HL-60/S4 treated with phorbol 12-myristate 13-acetate at 8.2 ng/mL for 4 days and 3 days (cell line): ENCODE measurements around the gene TMEM223.
"Not testable (repeated sequence)": the region's sequence is repeated elsewhere in the genome, so short reads cannot be mapped to it uniquely, and the experiment has no call there.

ENCODE experiments used
- in situ Hi-C: fragments of 300-500 bp; cut with MboI; formaldehyde crosslinking; loops from 2 replicates; pipeline ENCODE4 v1.15.0; 2022; ENCODE audit warnings: low sequenced_read_pairs

The TMEM223 gene, protein sequence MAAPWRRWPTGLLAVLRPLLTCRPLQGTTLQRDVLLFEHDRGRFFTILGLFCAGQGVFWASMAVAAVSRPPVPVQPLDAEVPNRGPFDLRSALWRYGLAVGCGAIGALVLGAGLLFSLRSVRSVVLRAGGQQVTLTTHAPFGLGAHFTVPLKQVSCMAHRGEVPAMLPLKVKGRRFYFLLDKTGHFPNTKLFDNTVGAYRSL

DNA sequence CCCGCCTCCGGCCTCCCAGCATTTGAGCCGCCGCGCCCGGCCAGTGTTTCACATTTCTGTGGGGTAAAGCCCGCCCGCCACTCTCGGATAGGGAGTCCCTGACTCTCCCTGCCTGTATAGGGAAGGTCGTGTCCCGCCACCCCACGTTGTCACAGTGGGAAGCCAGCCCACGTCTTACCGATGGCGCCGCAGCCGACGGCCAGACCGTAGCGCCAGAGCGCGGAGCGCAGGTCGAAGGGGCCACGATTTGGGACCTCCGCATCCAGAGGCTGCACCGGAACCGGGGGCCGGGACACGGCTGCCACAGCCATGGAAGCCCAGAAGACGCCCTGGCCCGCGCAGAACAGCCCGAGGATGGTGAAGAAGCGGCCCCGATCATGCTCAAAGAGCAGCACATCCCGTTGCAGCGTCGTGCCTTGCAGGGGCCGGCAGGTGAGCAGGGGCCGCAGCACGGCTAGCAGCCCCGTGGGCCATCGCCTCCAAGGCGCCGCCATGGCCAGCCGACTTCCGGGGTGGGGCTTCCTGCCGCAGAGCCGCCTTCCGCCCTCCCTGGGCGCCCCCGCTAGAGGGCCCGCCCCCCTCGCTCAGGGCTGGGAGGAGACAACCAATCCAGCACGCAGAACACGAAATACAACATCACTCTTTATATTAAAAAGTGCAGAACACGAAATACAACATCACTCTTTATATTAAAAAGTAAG, at the start of gene TMEM223:
TSS of gene TMEM223 (minus strand) at position 506 of the 701 bp plus-strand sequence. CDS start at position 494, 12 bp downstream.
- in situ Hi-C loops, result no loop called here

GRCh38 chr11:62840721-62841360, 49.0 kb upstream of the TMEM223 start:
- in situ Hi-C loops, result not testable (repeated sequence)

GRCh38 chr11:62839050-62839945, 47.5 kb upstream of the TMEM223 start, which contains the start of gene WDR74:
Gene WDR74 (minus strand): TSS chr11:62839590. CDS start chr11:62839570, 20 bp downstream.
- in situ Hi-C loops, result no loop called here

GRCh38 chr11:62835336-62835735, 43.5 kb upstream of the TMEM223 start:
- in situ Hi-C loops, result no loop called here

DNA sequence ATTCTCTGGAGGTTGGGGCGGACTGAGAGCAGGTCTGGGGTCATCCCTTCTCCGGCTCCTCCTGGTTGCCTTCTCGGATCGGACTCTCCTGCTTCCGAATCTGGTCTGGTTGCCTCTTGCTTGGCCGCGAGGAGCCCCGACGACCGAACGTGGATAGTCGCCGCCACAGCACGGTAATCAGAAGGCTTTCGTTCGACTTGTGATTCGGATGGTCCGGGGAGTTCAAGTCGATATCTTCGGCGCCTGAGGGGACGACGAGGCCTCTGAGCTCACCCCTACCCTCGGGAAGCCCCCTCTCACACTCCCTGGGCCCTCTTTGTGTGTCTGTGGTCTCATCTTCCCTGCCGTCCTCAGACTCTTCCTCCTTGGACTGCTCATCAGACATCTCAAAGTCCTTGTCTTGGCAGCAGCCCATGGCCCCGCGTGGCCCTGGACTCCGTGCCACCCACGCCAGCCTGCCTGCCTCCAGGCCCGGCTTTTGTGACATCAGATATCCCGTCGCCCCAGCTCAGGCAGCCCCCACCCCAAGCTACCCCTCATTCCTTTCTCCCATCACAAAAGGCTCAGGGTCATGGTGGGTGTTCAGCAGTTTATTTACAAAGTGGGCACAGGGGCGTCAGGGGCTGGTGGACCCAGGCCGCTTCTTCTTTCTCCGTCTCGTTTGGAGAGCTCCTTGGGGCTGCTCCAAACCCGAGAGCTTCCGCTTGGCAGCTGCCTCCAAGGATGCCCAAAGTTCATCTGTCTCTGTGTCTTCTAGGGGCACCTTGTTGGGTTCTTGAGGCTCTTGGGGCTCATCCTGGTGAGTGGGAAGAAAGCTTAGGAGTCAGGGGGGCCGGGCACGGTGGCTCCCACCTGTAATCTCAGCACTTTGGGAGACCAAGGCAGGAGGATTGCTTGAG, 40.8 kb upstream of the TMEM223 start, which contains the start of gene TEX54:
TSS of gene TEX54 (minus strand) at position 506 of the 899 bp plus-strand sequence.
- in situ Hi-C loops, result no loop called here

DNA sequence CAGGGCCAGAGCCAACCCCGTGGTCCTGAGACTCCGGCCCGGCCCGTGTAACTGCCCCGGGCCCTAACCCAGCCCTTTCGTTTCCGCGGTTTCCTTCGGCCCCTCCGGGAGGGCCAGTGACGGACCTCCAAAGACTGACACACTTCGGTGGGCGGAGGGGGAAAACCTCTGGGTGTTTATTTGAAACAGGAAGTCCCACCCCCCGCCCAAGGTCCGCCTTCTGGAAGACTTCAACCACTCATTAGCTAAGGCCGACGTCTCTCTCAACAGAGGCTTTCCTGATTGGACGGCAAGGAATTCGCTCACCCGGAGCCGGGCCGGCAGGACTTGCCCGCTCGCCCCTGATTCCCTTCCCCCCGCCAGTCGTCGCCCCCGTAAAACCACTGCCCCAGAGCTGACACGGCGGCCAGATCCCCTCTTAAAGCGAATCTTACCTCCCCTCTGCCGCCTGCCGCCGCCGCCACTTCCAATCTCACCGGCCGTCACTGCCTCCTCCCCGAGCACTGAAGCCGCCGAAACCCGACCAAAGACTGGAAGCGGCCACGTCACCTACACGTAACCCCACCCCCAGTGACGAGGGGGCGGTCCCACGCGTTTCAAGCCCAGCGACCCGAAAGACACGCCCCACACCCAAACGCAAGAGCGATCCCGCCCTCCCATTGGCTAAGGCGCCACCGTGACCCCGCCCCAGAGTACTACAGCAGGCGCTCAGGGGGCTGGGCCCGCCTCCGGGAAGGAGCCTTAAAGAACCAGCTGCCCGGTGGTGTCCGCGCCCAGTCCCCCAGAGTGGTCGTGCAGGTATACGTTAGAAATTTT, 39.9 kb upstream of the TMEM223 start, which contains the start of gene STX5:
TSS of gene STX5 (minus strand) at position 532 of the 816 bp plus-strand sequence. CDS start 808 bp downstream, outside the sequence.
- in situ Hi-C loops, result no loop called here

GRCh38 chr11:62830904-62831519, 39.2 kb upstream of the TMEM223 start:
- in situ Hi-C loops, result no loop called here

DNA sequence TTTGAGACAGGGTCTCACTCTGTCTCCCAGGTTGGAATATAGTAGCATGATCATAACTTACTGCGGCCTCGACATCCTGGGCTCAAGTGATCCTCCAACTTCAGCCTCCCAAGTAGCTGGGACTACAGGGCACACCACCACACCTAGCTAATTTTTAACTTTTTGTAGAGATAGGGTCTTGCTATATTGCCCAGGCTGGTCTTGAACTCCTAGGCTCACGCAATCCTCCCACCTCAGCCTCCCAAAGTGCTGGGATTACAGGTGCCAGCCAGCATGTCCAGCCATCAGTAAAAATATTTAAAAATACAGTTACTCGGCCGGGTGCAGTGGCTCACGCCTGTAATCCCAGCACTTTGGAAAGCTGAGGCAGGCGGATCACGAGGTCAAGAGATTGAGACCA, 36.3 kb upstream of the TMEM223 start:
- in situ Hi-C loops, result not testable (repeated sequence)

- in situ Hi-C loops, result no loop called here
Measured at GRCh38 chr11:62823677-62824076, 31.9 kb upstream of the TMEM223 start.

DNA sequence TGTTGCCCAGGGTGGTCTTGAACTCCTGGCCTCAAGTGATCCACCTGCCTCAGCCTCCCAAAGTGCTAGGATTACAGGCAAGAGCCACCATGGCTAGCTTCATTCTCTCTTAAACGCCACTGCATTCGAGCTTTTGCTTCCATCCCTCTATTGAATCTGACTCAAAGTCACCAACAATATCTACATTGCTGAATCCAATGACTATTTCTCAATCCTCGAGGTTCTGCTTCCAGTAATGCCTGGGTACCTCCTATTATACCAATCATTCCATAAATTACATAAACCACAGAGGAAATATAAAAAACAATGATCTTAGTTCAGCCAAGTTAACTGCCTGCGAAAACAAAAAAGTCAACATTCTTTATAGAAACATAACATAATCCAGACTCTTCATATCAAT, 25.3 kb upstream of the TMEM223 start:
- in situ Hi-C loops, result no loop called here

DNA sequence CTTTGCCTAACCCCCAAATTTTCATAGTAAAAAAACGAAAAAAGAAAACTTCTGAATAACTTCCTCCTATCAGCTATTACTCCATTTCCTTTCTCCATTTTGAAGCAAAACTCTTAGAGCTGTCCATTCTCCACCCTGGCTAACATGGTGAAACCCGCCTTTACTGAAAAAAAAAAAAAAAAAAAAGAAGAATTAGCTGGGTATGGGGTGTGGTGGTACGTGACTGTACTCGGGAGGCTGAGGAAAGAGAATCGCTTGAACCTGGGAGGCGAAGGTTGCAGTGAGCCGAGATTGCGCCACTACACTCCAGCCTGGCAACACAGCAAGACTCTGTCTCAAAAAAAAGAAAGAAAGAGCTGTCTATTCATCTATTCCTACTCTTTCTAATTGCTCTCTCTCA, 24.8 kb upstream of the TMEM223 start:
- in situ Hi-C loops, result no loop called here

GRCh38 chr11:62811659-62812058, 19.9 kb upstream of the TMEM223 start:
- in situ Hi-C loops, result no loop called here

GRCh38 chr11:62810748-62811147, 18.9 kb upstream of the TMEM223 start:
- in situ Hi-C loops, result no loop called here

- in situ Hi-C loops, result no loop called here
Measured at GRCh38 chr11:62806611-62807121, 14.9 kb upstream of the TMEM223 start.

DNA sequence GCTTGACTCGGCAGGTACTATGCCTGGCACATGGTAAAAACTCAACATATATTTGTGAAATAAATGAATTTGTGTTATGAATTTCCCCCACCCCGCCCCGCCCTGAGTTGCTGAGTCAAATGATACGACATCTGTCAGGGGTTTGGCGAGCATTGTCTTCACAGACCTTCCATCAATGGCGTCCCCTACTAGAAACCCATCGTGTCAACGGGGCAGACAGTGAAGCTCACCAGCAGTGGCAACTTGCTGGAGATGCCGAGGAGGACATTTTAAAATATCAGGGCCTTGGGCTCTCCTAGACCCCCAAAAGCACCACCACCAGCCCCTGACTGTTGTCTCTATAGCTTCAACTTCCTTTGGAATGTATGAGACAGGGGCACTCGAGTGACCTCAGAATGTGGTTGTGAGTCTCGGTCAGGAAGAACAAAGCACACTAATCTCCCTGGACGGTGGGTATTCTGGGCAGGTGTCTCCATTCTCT, 14.2 kb upstream of the TMEM223 start:
- in situ Hi-C loops, result no loop called here

DNA sequence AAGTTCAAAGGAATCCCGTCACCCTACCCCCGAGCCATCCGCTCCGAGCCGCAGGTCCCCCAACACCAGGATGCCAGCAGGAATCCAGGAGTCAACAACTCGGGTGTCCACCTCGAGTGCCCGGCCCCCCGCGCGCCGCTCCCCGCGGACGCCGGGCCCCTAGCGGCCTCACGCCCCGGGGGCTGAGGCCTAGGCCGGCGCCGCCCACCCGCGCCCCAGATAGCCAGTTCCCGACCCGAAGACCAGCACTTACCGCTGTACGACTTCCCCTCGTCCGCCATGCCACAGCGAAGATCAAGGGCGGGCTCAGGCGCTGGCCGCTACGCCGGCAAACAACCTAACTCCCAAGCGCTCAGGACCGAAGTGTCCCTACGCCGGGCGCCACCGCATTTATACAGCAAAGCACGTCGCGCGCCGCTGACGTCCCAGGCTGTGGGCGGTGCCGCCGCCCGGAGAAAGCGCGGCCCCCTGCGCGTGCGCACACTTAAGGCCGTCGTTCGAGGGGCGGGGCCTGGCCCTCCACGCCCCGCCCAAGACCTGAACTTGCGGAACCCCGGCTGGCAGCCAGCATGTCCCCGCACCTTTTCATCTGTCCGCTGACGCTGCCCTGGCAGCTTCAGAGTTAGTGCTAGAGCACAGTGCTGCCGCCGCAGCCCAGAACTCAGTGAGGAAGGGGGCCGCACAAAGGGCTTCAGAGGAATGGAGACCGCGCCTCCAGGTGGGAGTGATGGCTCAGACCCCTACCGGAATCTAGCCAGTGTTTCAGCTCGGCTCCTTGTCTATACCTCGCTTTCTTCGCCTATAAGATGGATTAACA, 13.5 kb upstream of the TMEM223 start, which contains the start of gene NXF1:
TSS of gene NXF1 (minus strand) at position 365 of the 817 bp plus-strand sequence. CDS start at position 281, 84 bp downstream.
- in situ Hi-C loops, result no loop called here
